SK-N-SH (cell line): ENCODE measurements around the gene PTPRD. TPM values are rescaled to one million over a fixed set of nuclear protein-coding genes. Genes with fewer than 3 reads are reported as not detected.

ENCODE experiments used
- CTCF ChIA-PET: fragments of 300-600, 350-600 bp; formaldehyde crosslinking; extraction: SDS; loops from one replicate; lab custom pipeline; 2021; lab: Yijun Ruan, JAX
- POLR2A ChIA-PET: fragments of 350-600 bp; sonication (Branson Sonifier 250); formaldehyde crosslinking; extraction: SDS; loops from one replicate; lab custom pipeline; 2020; ENCODE audit warnings: antibody characterized with exemption, inconsistent platforms; lab: Yijun Ruan, JAX
- DNase-seq: peaks from one replicate; pipeline ENCODE4 v3.0.0; 2012
- H2AFZ ChIP-seq: fragments of 200-600 bp; sonication (generic); 2 replicates; pipeline ENCODE4 v1.8.1; 2016; ENCODE audit warnings: antibody characterized with exemption, mild to moderate bottlenecking, low read depth
- H3F3A ChIP-seq: fragments of 200-600 bp; sonication (generic); replicated peaks from 2 replicates; pipeline ENCODE3; 2016; ENCODE audit warnings: antibody characterized with exemption, mild to moderate bottlenecking; ENCODE audit not compliant: insufficient read depth
- H3K27ac ChIP-seq, 2 experiments: fragments of 200-500 bp in 1 of 2; fragments of 200-600 bp in 1 of 2; sonication (Bioruptor generic) in 1 of 2; sonication (generic), shearing (Covaris generic) in 1 of 2; 2 replicates each; pipeline versions ENCODE4 v1.5.1 to v1.6.1; 2014 to 2016; ENCODE audit warnings: low read depth in 2 of 2, inconsistent platforms in 1 of 2, low read length in 1 of 2, mild to moderate bottlenecking in 1 of 2, mixed read lengths in 1 of 2
- H3K27me3 ChIP-seq: fragments of 200-600 bp; sonication (generic), shearing (Covaris generic); 2 replicates; pipeline ENCODE4 v1.6.1; 2016; ENCODE audit warnings: mixed run types; ENCODE audit not compliant: insufficient read depth
- H3K36me3 ChIP-seq, 2 experiments: fragments of 200-500 bp in 1 of 2; fragments of 200-600 bp in 1 of 2; sonication (Bioruptor generic) in 1 of 2; sonication (generic) in 1 of 2; replicated peaks in 1 of 2; 2 replicates each; pipeline versions ENCODE3 to v1.5.1; 2014 to 2016; ENCODE audit warnings: low read length in 1 of 2, mild to moderate bottlenecking in 1 of 2; ENCODE audit not compliant: insufficient read depth in 2 of 2, control insufficient read depth in 1 of 2
- H3K4me1 ChIP-seq, 2 experiments: fragments of 200-500 bp in 1 of 2; fragments of 200-600 bp in 1 of 2; sonication (Bioruptor generic) in 1 of 2; sonication (generic), shearing (Covaris generic) in 1 of 2; 2 replicates each; pipeline versions ENCODE4 v1.5.1 to v1.6.1; 2014 to 2016; ENCODE audit warnings: low read depth in 1 of 2, low read length in 1 of 2, mixed run types in 1 of 2; ENCODE audit not compliant: insufficient read depth in 2 of 2, control insufficient read depth in 1 of 2
- H3K4me2 ChIP-seq: fragments of 200-600 bp; sonication (generic), shearing (Covaris generic); 2 replicates; pipeline ENCODE4 v1.6.1; 2017; ENCODE audit warnings: mixed run types
- H3K4me3 ChIP-seq, 2 experiments: fragments of 200-500 bp in 1 of 2; fragments of 200-600 bp in 1 of 2; sonication (Bioruptor generic) in 1 of 2; sonication (generic), shearing (Covaris generic) in 1 of 2; 2 replicates each; pipeline versions ENCODE4 v1.5.1 to v1.8.1; 2014 to 2016; ENCODE audit warnings: low read depth in 2 of 2, inconsistent platforms in 1 of 2, low read length in 1 of 2, mild to moderate bottlenecking in 1 of 2, mixed read lengths in 1 of 2, moderate library complexity in 1 of 2
- H3K79me2 ChIP-seq: fragments of 200-600 bp; sonication (generic); 2 replicates; pipeline ENCODE4 v1.8.1; 2017; ENCODE audit warnings: mild to moderate bottlenecking; ENCODE audit not compliant: insufficient read depth
- H3K9ac ChIP-seq: fragments of 200-600 bp; sonication (generic); 2 replicates; pipeline ENCODE4 v1.6.1; 2017; ENCODE audit warnings: mixed run types
- H3K9me2 ChIP-seq: fragments of 200-600 bp; sonication (generic); 2 replicates; pipeline ENCODE4 v1.6.1; 2017; ENCODE audit warnings: mixed run types
- H3K9me3 ChIP-seq: fragments of 200-600 bp; sonication (generic); 2 replicates; pipeline ENCODE4 v1.6.1; 2017; ENCODE audit warnings: mixed run types, mild to moderate bottlenecking, moderate library complexity
- H4K20me1 ChIP-seq: fragments of 200-600 bp; sonication (generic); 2 replicates; pipeline ENCODE4 v1.6.1; 2017; ENCODE audit warnings: mild to moderate bottlenecking, mixed run types; ENCODE audit not compliant: insufficient read depth
- CTCF ChIP-seq: fragments of 200-600 bp; sonication (generic); IDR thresholded peaks from 2 replicates; pipeline ENCODE4 v1.6.1; 2017; ENCODE audit warnings: antibody characterized with exemption, mild to moderate bottlenecking, moderate library complexity
- EP300 ChIP-seq, 2 experiments: IDR thresholded peaks; 2 replicates each; pipeline versions ENCODE4 v1.4.0 to v1.6.1; 2012; ENCODE audit warnings: borderline replicate concordance in 1 of 2, low read depth in 1 of 2, low read length in 1 of 2
- FOSL2 ChIP-seq: IDR thresholded peaks from 2 replicates; pipeline ENCODE4 v1.4.0; 2012; ENCODE audit warnings: low read depth, mild to moderate bottlenecking, moderate library complexity, borderline replicate concordance
- MEF2A ChIP-seq: IDR thresholded peaks from 2 replicates; pipeline ENCODE4 v1.4.0; 2012; ENCODE audit warnings: low read depth, borderline replicate concordance
- PBX3 ChIP-seq: IDR thresholded peaks from 2 replicates; pipeline ENCODE4; 2012
- RCOR1 ChIP-seq: fragments of 150-350 bp; IDR thresholded peaks from 2 replicates; pipeline ENCODE4 v1.6.1; 2017; ENCODE audit warnings: antibody characterized with exemption, low read length
- SMC3 ChIP-seq: IDR thresholded peaks from 2 replicates; pipeline ENCODE4 v1.6.1; 2012; ENCODE audit warnings: low read depth, low read length, improper control_type of control experiment
- USF2 ChIP-seq: fragments of 150-350 bp; IDR thresholded peaks from 2 replicates; pipeline ENCODE4 v1.6.1; 2017; ENCODE audit warnings: antibody characterized with exemption, low read length, low read depth, borderline replicate concordance
- ZBTB33 ChIP-seq: IDR thresholded peaks from 2 replicates; pipeline ENCODE4 v1.4.0; 2012; ENCODE audit warnings: low read depth, borderline replicate concordance
- WGBS: methylation state at CpG from one replicate; pipeline ENCODE4 v1.1.6; 2017; ENCODE audit warnings: low lambda C conversion rate; 5-methylcytosine and 5-hydroxymethylcytosine counted together
- polyA plus RNA-seq, 3 experiments: library from polyadenylated mRNA; depleted of rRNA; stranded (reverse); fragments of >200 nt; gene quantifications; 2 replicates each; pipeline ENCODE4 v1.2.3, GENCODE V29; 2012

Gene PTPRD
- polyA plus RNA-seq, 1 of the 3 experiments (the other 2 are of a cell fraction), result 0.15 TPM

- POLR2A ChIA-PET, result no interaction called here
- no peak for DNase-seq
- H4K20me1 ChIP-seq, result no peaks in the 10 kb centered on the region
These were observed 2052.0 kb downstream of the PTPRD start for GRCh38 chr9:8560560-8561525.

GRCh38 chr9:8558176-8558575 is 2054.6 kb downstream of the PTPRD start:
- no peak for DNase-seq
- no peaks in the 10 kb centered on the region for H3K9me3 ChIP-seq

More at GRCh38 chr9:8560560-8561525, 2052.0 kb downstream of the PTPRD start:
- Histone ChIP-seq H3K4me2 (no peak overlapping the region), H3K9ac (no peak overlapping the region), H3K9me2 (no peaks in the 10 kb centered on the region), H3K36me3 (no peaks in the 10 kb centered on the region), H3K79me2 (no peaks in the 10 kb centered on the region), H3K9me3 (no peaks in the 10 kb centered on the region), H3K27ac (no peak overlapping the region), H3F3A (no peaks in the 10 kb centered on the region), H3K4me1 (no peaks in the 10 kb centered on the region), H2AFZ (no peak overlapping the region), H3K27me3 (no peaks in the 10 kb centered on the region), H3K4me3 (no peak overlapping the region)
- 45% methylated on average over 6 of the region's 6 CpGs for WGBS
- TF ChIP-seq ZBTB33 (no peak), FOSL2 (no peak)
- CTCF ChIA-PET, result no interaction called here

GRCh38 chr9:8555762-8556500 is 2056.9 kb downstream of the PTPRD start:
- Histone ChIP-seq H4K20me1 (no peaks in the 10 kb centered on the region), H3K9me2 (no peaks in the 10 kb centered on the region), H3K27ac (no peak overlapping the region), H3K9ac (no peak overlapping the region), H3K36me3 (no peaks in the 10 kb centered on the region), H3K79me2 (no peaks in the 10 kb centered on the region), H3K27me3 (no peaks in the 10 kb centered on the region), H3F3A (no peaks in the 10 kb centered on the region), H3K4me1 (no peaks in the 10 kb centered on the region), H3K4me2 (no peak overlapping the region), H3K9me3 (no peaks in the 10 kb centered on the region), H3K4me3 (no peak overlapping the region), H2AFZ (no peak overlapping the region)
- ChIA-PET CTCF (no interaction called here), POLR2A (no interaction called here)
- no peak for DNase-seq
- TF ChIP-seq MEF2A (no peak), CTCF (no peak), USF2 (no peak), RCOR1 (no peak), SMC3 (no peak), PBX3 (no peak)
- 23% methylated on average over 4 of the region's 4 CpGs for WGBS

More at GRCh38 chr9:8558176-8558575, 2054.6 kb downstream of the PTPRD start:
- Histone ChIP-seq H3K9ac (no peak overlapping the region), H3F3A (no peaks in the 10 kb centered on the region), H3K9me2 (no peaks in the 10 kb centered on the region), H3K79me2 (no peaks in the 10 kb centered on the region), H3K27ac (no peak overlapping the region), H3K4me2 (no peak overlapping the region), H2AFZ (no peak overlapping the region), H3K4me3 (no peak overlapping the region), H3K27me3 (no peaks in the 10 kb centered on the region), H4K20me1 (no peaks in the 10 kb centered on the region), H3K4me1 (no peaks in the 10 kb centered on the region), H3K36me3 (no peaks in the 10 kb centered on the region)
- 40% methylated on average over 2 of the region's 2 CpGs for WGBS
- ChIA-PET POLR2A (no interaction called here), CTCF (no interaction called here)
- TF ChIP-seq EP300 (IDR thresholded peaks at IDR 0.05; ENCODE audit: borderline replicate concordance in 1 of 2, low read depth in 1 of 2, low read length in 1 of 2), result no peak
